Measurements from ENCODE around the gene CHRDL1.

The CHRDL1 gene

GRCh38 chrX:110646386-110646785 lies 149.2 kb downstream of the CHRDL1 start:
- no peak for DNase-seq

All from RPMI8226 (cell line).